Smooth muscle cell (in vitro differentiated cells): Measurements from ENCODE around the gene SLC44A1. TPM values are rescaled to one million over a fixed set of nuclear protein-coding genes. Genes with fewer than 3 reads are reported as not detected.
A peak's percentile ranks its signal among the peaks of the same experiment; 100 is the strongest.

Source experiments
- DNase-seq: peaks from one replicate; lab custom pipeline; 2025; ENCODE audit not compliant: unreplicated experiment; lab: John Stamatoyannopoulos, UW
- H2AFZ ChIP-seq: fragments of 200-600 bp; sonication (generic); 2 replicates; pipeline ENCODE4 v1.6.0; 2016; ENCODE audit warnings: antibody characterized with exemption, low read depth, mild to moderate bottlenecking
- H3F3A ChIP-seq: fragments of 200-600 bp; sonication (generic); 2 replicates; pipeline ENCODE4 v1.6.0; 2017; ENCODE audit warnings: antibody characterized with exemption, low read depth
- H3K27ac ChIP-seq: fragments of 200-600 bp; sonication (generic); 2 replicates; pipeline ENCODE4 v1.5.1; 2016; ENCODE audit warnings: low read depth, mild to moderate bottlenecking
- H3K27me3 ChIP-seq: fragments of 200-600 bp; sonication (generic); 2 replicates; pipeline ENCODE4 v1.6.1; 2016; ENCODE audit warnings: low read depth, mild to moderate bottlenecking
- H3K36me3 ChIP-seq: fragments of 200-600 bp; sonication (generic); 2 replicates; pipeline ENCODE4 v1.5.1; 2016; ENCODE audit warnings: low read depth
- H3K4me1 ChIP-seq: fragments of 200-600 bp; sonication (generic); 2 replicates; pipeline ENCODE4 v1.5.1; 2016; ENCODE audit warnings: low read depth
- H3K4me2 ChIP-seq: fragments of 200-600 bp; sonication (generic); 2 replicates; pipeline ENCODE4 v1.6.0; 2016; ENCODE audit warnings: mild to moderate bottlenecking
- H3K4me3 ChIP-seq: fragments of 200-600 bp; sonication (generic); 2 replicates; pipeline ENCODE4 v1.5.1; 2016; ENCODE audit warnings: mild to moderate bottlenecking
- H3K79me2 ChIP-seq: fragments of 200-600 bp; sonication (generic); 2 replicates; pipeline ENCODE4 v1.6.0; 2016; ENCODE audit warnings: low read depth, mild to moderate bottlenecking
- H3K9ac ChIP-seq: fragments of 200-600 bp; sonication (generic); 2 replicates; pipeline ENCODE4 v1.6.0; 2016; ENCODE audit warnings: low read depth
- H3K9me3 ChIP-seq: fragments of 200-600 bp; sonication (generic); replicated peaks from 2 replicates; pipeline ENCODE4 v1.5.1; 2016; ENCODE audit warnings: low read depth
- H4K20me1 ChIP-seq: fragments of 200-600 bp; sonication (generic); 2 replicates; pipeline ENCODE4 v1.6.0; 2016; ENCODE audit warnings: low read depth
- CTCF ChIP-seq: fragments of 200-600 bp; sonication (generic); IDR thresholded peaks from 2 replicates; pipeline ENCODE4 v1.5.1; 2017; ENCODE audit warnings: borderline replicate concordance, mild to moderate bottlenecking, antibody characterized with exemption; ENCODE audit not compliant: insufficient read depth, poor library complexity, severe bottlenecking
- WGBS: methylation state at CpG from one replicate; pipeline ENCODE4 v1.1.7; 2016; ENCODE audit warnings: low lambda C conversion rate; 5-methylcytosine and 5-hydroxymethylcytosine counted together
- polyA plus RNA-seq: library from polyadenylated mRNA; unstranded; fragments of >200 nt; fragmentation: Nextera tagmentation; extraction: Ambion mirVana; gene quantifications from 2 replicates; pipeline ENCODE4 v1.2.1, GENCODE V29; 2016
- total RNA-seq: library from RNA; depleted of rRNA; stranded (reverse); fragments of >200 nt; gene quantifications from 2 replicates; pipeline ENCODE4 v1.2.3, GENCODE V29; 2014

Gene SLC44A1
- total and polyA plus RNA-seq, 2 experiments from 2014 or later, result 14.0 to 22.2 TPM

DNA sequence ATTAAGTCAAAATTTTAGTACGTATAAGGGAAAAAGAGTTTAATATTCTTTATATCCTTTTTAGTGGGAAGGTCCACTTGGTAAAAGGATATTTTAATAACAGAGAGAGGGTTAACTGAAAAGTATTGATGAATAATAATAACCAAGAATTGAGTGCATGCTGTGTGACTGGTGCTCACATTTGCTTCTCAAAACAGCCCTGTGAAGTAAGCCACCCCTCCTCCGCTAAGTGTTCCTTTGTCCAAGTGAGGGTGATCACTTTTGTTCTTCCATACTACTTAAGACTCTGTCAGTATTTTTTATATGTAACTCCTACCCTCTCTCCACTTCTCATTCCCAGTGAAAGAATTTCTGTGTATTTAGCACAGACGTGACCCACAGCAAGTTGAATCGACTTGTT is 51.5 kb downstream of the SLC44A1 start:
- Histone ChIP-seq H3K9ac (peak overlapping the region; percentile 69), H2AFZ (peak overlapping the region; percentile 17), H3K27ac (peak overlapping the region; percentile 95), H3K4me1 (peaks cover 44% of the 10 kb centered on the region), H3K27me3 (no peaks in the 10 kb centered on the region), H4K20me1 (no peaks in the 10 kb centered on the region), H3K79me2 (peaks cover 13% of the 10 kb centered on the region), H3F3A (peaks cover 13% of the 10 kb centered on the region), H3K36me3 (no peaks in the 10 kb centered on the region), H3K4me2 (peak overlapping the region; percentile 71), H3K4me3 (no peak overlapping the region), H3K9me3 (no peaks in the 10 kb centered on the region)
- 69% methylated on average over 4 of the region's 4 CpGs for WGBS
- no peak for TF ChIP-seq CTCF
- no peak for DNase-seq

DNA sequence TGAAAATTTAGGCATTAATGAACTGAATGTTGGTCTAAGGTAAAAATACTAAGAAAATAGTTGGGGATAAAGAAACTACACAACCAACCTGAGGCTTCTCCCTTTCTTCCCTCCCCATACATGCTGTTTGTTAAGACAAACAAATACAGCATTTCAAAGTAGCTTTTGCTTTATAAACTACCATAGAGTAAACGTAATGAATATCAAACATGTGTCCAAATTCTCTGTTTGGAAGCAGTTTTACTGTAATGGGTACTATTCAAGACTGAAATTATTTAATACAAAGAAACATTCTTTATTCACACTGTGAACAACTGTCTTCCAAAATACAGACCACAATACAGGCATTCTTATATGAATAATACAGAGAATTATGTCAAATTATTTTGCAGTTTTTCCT is 52.0 kb downstream of the SLC44A1 start:
- H3K9ac ChIP-seq, result peak overlapping the region; percentile 69
- no peaks in the 10 kb centered on the region for H4K20me1 ChIP-seq
- no peak overlapping the region for H3K4me3 ChIP-seq
- H2AFZ ChIP-seq, result peak overlapping the region; percentile 17
- WGBS, result 31% methylated on average over 1 of the region's 1 CpG
- peaks cover 44% of the 10 kb centered on the region for H3K4me1 ChIP-seq
- no peaks in the 10 kb centered on the region for H3K36me3 ChIP-seq
- no peak for TF ChIP-seq CTCF
- H3K79me2 ChIP-seq, result peaks cover 13% of the 10 kb centered on the region
- no peaks in the 10 kb centered on the region for H3K9me3 ChIP-seq
- peak overlapping the region; percentile 95 for H3K27ac ChIP-seq
- H3F3A ChIP-seq, result peaks cover 13% of the 10 kb centered on the region
- peak overlapping the region; percentile 71 for H3K4me2 ChIP-seq
- no peak for DNase-seq
- no peaks in the 10 kb centered on the region for H3K27me3 ChIP-seq

DNA sequence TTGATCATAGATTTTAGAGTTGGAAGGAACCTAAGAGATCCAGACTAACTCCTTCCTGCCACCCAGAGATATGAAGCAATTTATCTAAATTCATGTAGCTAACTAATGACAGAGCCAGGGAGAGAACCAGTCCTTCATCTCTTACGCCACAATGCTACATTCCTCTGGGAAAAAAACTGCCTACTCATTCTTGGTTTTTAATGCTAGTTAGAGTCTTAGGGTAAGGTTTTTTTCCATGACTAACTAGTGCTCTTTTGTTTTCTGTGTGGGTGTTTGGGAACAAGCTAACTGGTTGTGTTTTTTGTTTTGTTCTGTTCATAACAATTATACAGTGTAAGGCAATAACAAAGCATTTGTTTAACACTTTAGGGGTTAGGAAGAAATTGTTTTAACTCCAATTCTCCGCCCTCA is 52.4 kb downstream of the SLC44A1 start:
- Histone ChIP-seq H3K4me3 (no peak overlapping the region), H2AFZ (no peak overlapping the region), H3K9me3 (no peaks in the 10 kb centered on the region), H3K36me3 (no peaks in the 10 kb centered on the region), H3K27me3 (no peaks in the 10 kb centered on the region), H3K9ac (peak overlapping the region; percentile 77), H3K79me2 (peaks cover 13% of the 10 kb centered on the region), H3K4me1 (peaks cover 42% of the 10 kb centered on the region), H3F3A (peaks cover 13% of the 10 kb centered on the region), H3K27ac (peak overlapping the region; percentile 95), H3K4me2 (peak overlapping the region; percentile 71), H4K20me1 (no peaks in the 10 kb centered on the region)
- 35% methylated on average over 2 of the region's 2 CpGs for WGBS
- no peak for DNase-seq
- no peak for TF ChIP-seq CTCF

GRCh38 chr9:105297442-105298075 is 53.1 kb downstream of the SLC44A1 start:
- peaks cover 39% of the 10 kb centered on the region for H3K4me1 ChIP-seq
- peak overlapping the region; percentile 58 for H3K4me2 ChIP-seq
- peaks cover 14% of the 10 kb centered on the region for H3K79me2 ChIP-seq
- WGBS, result 63% methylated on average over 14 of the region's 14 CpGs
- no peak overlapping the region for H3K4me3 ChIP-seq
- peaks cover 13% of the 10 kb centered on the region for H3F3A ChIP-seq
- H2AFZ ChIP-seq, result no peak overlapping the region
- H3K9me3 ChIP-seq, result no peaks in the 10 kb centered on the region
- H3K27me3 ChIP-seq, result no peaks in the 10 kb centered on the region
- H3K27ac ChIP-seq, result peak overlapping the region; percentile 95
- no peak for DNase-seq
- no peaks in the 10 kb centered on the region for H4K20me1 ChIP-seq
- TF ChIP-seq CTCF, result no peak
- H3K36me3 ChIP-seq, result no peaks in the 10 kb centered on the region
- H3K9ac ChIP-seq, result peak overlapping the region; percentile 77
